Astrocyte (in vitro differentiated cells and primary cell): ENCODE measurements around the gene TEX53. TPM values are rescaled to one million over a fixed set of nuclear protein-coding genes. Genes with fewer than 3 reads are reported as not detected.

ENCODE experiments used
- DNase-seq: peaks from one replicate; pipeline ENCODE4 v3.0.0-alpha.2; 2010; ENCODE audit warnings: low read depth
- FAIRE-seq: peaks from 2 replicates; lab custom pipeline; 2011; peaks lifted over from hg19 to GRCh38; lab: Jason Lieb, UNC
- H2AFZ ChIP-seq: 2 replicates; pipeline ENCODE4 v1.6.0; 2012; ENCODE audit warnings: low read depth, low read length, inconsistent platforms
- H3K27ac ChIP-seq: 2 replicates; pipeline ENCODE4 v1.5.1; 2011; ENCODE audit warnings: low read depth, low read length, inconsistent platforms
- H3K27me3 ChIP-seq: 2 replicates; pipeline ENCODE4 v1.6.0; 2011; ENCODE audit warnings: low read length, inconsistent platforms; ENCODE audit not compliant: insufficient read depth
- H3K36me3 ChIP-seq: 2 replicates; pipeline ENCODE4 v1.5.1; 2011; ENCODE audit warnings: low read length, inconsistent platforms; ENCODE audit not compliant: insufficient read depth
- H3K4me1 ChIP-seq: 2 replicates; pipeline ENCODE4 v1.5.1; 2011; ENCODE audit warnings: low read length, inconsistent platforms; ENCODE audit not compliant: insufficient read depth
- H3K4me2 ChIP-seq: 2 replicates; pipeline ENCODE4 v1.6.0; 2012; ENCODE audit warnings: low read length, inconsistent platforms
- H3K4me3 ChIP-seq: 2 replicates; pipeline ENCODE4 v1.5.1; 2011; ENCODE audit warnings: low read depth, mild to moderate bottlenecking, low read length, inconsistent platforms; ENCODE audit not compliant: insufficient read depth
- H3K79me2 ChIP-seq: 2 replicates; pipeline ENCODE4 v1.6.0; 2012; ENCODE audit warnings: mild to moderate bottlenecking, low read length, inconsistent platforms; ENCODE audit not compliant: insufficient read depth
- H3K9ac ChIP-seq: 2 replicates; pipeline ENCODE4 v1.6.0; 2012; ENCODE audit warnings: mild to moderate bottlenecking, low read length, inconsistent platforms
- H3K9me3 ChIP-seq: 2 replicates; pipeline ENCODE4 v1.5.1; 2012; ENCODE audit warnings: low read depth, mild to moderate bottlenecking, low read length, inconsistent platforms; ENCODE audit not compliant: insufficient read depth
- H4K20me1 ChIP-seq: 2 replicates; pipeline ENCODE4 v1.6.0; 2012; ENCODE audit warnings: low read length, inconsistent platforms; ENCODE audit not compliant: insufficient read depth
- H3K27ac Mint-ChIP-seq: one replicate; pipeline ENCODE4 v1.8.0; 2021; ENCODE audit warnings: mild to moderate bottlenecking, mixed read lengths; ENCODE audit not compliant: unreplicated experiment
- H3K27me3 Mint-ChIP-seq: one replicate; pipeline ENCODE4 v1.8.0; 2021; ENCODE audit warnings: low read depth, mixed read lengths; ENCODE audit not compliant: unreplicated experiment
- H3K36me3 Mint-ChIP-seq: one replicate; pipeline ENCODE4 v1.8.0; 2021; ENCODE audit warnings: low read depth, mixed read lengths; ENCODE audit not compliant: unreplicated experiment
- H3K4me1 Mint-ChIP-seq: one replicate; pipeline ENCODE4 v1.8.0; 2021; ENCODE audit warnings: low read depth, mixed read lengths; ENCODE audit not compliant: unreplicated experiment
- H3K4me3 Mint-ChIP-seq: one replicate; pipeline ENCODE4 v1.8.0; 2021; ENCODE audit warnings: mild to moderate bottlenecking, moderate library complexity, mixed read lengths; ENCODE audit not compliant: unreplicated experiment
- H3K9me3 Mint-ChIP-seq: one replicate; pipeline ENCODE4 v1.8.0; 2021; ENCODE audit warnings: mild to moderate bottlenecking, mixed read lengths; ENCODE audit not compliant: unreplicated experiment
- CTCF ChIP-seq: IDR thresholded peaks from 2 replicates; pipeline ENCODE4 v1.5.1; 2011; ENCODE audit warnings: low read depth, mild to moderate bottlenecking, inconsistent platforms, low read length, moderate library complexity; ENCODE audit not compliant: insufficient read depth
- EZH2 ChIP-seq: IDR thresholded peaks from 2 replicates; pipeline ENCODE4 v1.6.1; 2012; ENCODE audit warnings: mild to moderate bottlenecking, low read length, inconsistent platforms; ENCODE audit not compliant: insufficient read depth
- total RNA-seq: library from RNA; stranded (reverse); gene quantifications from 2 replicates; pipeline ENCODE4 v1.2.1, GENCODE V29; 2021

Gene TEX53
- total RNA-seq, 1 donor from 2014 or later, result not detected

GRCh38 chr9:114616684-114617520 lies 40.7 kb downstream of the TEX53 start:
- no peaks in the 10 kb centered on the region for H3K9me3 ChIP-seq
- Mint-ChIP-seq H3K27ac (no peak overlapping the region), H3K36me3 (peaks cover 6% of the 10 kb centered on the region), H3K9me3 (no peaks in the 10 kb centered on the region), H3K4me1 (peaks cover 17% of the 10 kb centered on the region), H3K4me3 (no peak overlapping the region), H3K27me3 (no peaks in the 10 kb centered on the region)
- no peak overlapping the region for H2AFZ ChIP-seq
- no peak overlapping the region for H3K9ac ChIP-seq
- H3K36me3 ChIP-seq, result no peaks in the 10 kb centered on the region
- H3K79me2 ChIP-seq, result peaks cover 6% of the 10 kb centered on the region
- FAIRE-seq, result no peak
- peaks cover 5% of the 10 kb centered on the region for H4K20me1 ChIP-seq
- no peak for DNase-seq
- H3K4me3 ChIP-seq, result no peak overlapping the region
- no peak overlapping the region for H3K27ac ChIP-seq
- TF ChIP-seq EZH2, result no peak
- TF ChIP-seq CTCF, result no peak
- H3K4me1 ChIP-seq, result peaks cover 7% of the 10 kb centered on the region
- no peak overlapping the region for H3K4me2 ChIP-seq
- no peaks in the 10 kb centered on the region for H3K27me3 ChIP-seq

GRCh38 chr9:114614373-114614772 lies 43.2 kb downstream of the TEX53 start:
- H3K4me1 ChIP-seq, result peaks cover 8% of the 10 kb centered on the region
- H3K27me3 ChIP-seq, result no peaks in the 10 kb centered on the region
- Mint-ChIP-seq H3K4me1 (peaks cover 3% of the 10 kb centered on the region), H3K4me3 (no peak overlapping the region), H3K36me3 (peaks cover 8% of the 10 kb centered on the region), H3K27ac (no peak overlapping the region), H3K27me3 (no peaks in the 10 kb centered on the region), H3K9me3 (no peaks in the 10 kb centered on the region)
- no peaks in the 10 kb centered on the region for H3K36me3 ChIP-seq
- no peak overlapping the region for H3K4me3 ChIP-seq
- no peaks in the 10 kb centered on the region for H3K9me3 ChIP-seq
- no peak overlapping the region for H3K27ac ChIP-seq
- no peak overlapping the region for H3K4me2 ChIP-seq
- no peak overlapping the region for H3K9ac ChIP-seq
- peaks cover 6% of the 10 kb centered on the region for H3K79me2 ChIP-seq
- H2AFZ ChIP-seq, result no peak overlapping the region
- DNase-seq, result no peak
- H4K20me1 ChIP-seq, result peaks cover 5% of the 10 kb centered on the region
- TF ChIP-seq CTCF (no peak), EZH2 (no peak)
- no peak for FAIRE-seq

GRCh38 chr9:114613919-114614318 lies 43.7 kb downstream of the TEX53 start:
- Histone ChIP-seq H3K79me2 (peaks cover 6% of the 10 kb centered on the region), H3K27me3 (no peaks in the 10 kb centered on the region), H3K4me3 (no peak overlapping the region), H4K20me1 (peaks cover 5% of the 10 kb centered on the region), H3K9me3 (no peaks in the 10 kb centered on the region), H3K36me3 (no peaks in the 10 kb centered on the region), H3K4me1 (peaks cover 8% of the 10 kb centered on the region), H3K9ac (no peak overlapping the region), H3K4me2 (no peak overlapping the region), H2AFZ (no peak overlapping the region), H3K27ac (no peak overlapping the region)
- no peaks in the 10 kb centered on the region for H3K9me3 Mint-ChIP-seq
- H3K27me3 Mint-ChIP-seq, result no peaks in the 10 kb centered on the region
- H3K36me3 Mint-ChIP-seq, result peaks cover 8% of the 10 kb centered on the region
- FAIRE-seq (no peak), DNase-seq (no peak)
- TF ChIP-seq EZH2 (no peak), CTCF (no peak)
- H3K4me3 Mint-ChIP-seq, result no peak overlapping the region
- no peak overlapping the region for H3K27ac Mint-ChIP-seq
- peaks cover 3% of the 10 kb centered on the region for H3K4me1 Mint-ChIP-seq
